ENCODE results near the gene CSRP1. TPM values are rescaled to one million over a fixed set of nuclear protein-coding genes. Genes with fewer than 3 reads are reported as not detected.

CSRP1 gene
- polyA plus RNA-seq, 6 donors from 2014 or later = 25.4 to 35.4 (median 27.8) TPM

- Mint-ChIP-seq H3K4me3 (no peak overlapping the region), H3K4me1 (no peaks in the 10 kb centered on the region), H3K27me3 (peaks cover 7 to 25% (median 21%) of the 10 kb centered on the region in 3 donors), H3K9me3 (peaks cover 0 to 8% (median 3%) of the 10 kb centered on the region in 7 donors), H3K36me3 (no peaks in the 10 kb centered on the region), H3K27ac (no peak overlapping the region)
- no peak for DNase-seq
- ATAC-seq (ENCODE audit: low read depth in 2 of 2) = no peak
These were observed 50.2 kb downstream of the CSRP1 start for GRCh38 chr1:201456499-201457309.

DNA sequence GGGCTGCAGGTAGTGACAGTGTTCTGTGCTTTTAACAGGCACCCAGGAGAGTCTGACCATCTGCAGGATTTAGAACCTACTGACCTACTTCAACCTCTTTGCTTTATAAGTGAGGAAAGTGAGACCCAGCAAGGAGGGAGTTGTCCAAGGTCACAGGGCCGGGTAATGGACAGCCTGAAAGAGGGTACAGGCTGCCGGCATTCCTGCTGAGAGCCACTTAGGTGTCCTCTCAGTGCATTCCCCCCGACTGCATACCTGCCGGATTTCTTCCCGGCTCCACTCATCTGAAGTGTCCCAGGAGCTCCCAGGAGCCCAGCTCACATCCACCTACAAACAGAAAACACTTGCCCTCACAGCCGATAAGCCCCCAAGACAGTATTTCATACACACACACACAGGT, 51.8 kb downstream of the CSRP1 start:
- no peak overlapping the region for H3K27ac Mint-ChIP-seq
- H3K36me3 Mint-ChIP-seq = no peaks in the 10 kb centered on the region
- DNase-seq (no peak), ATAC-seq (ENCODE audit: low read depth in 2 of 2) (no peak)
- H3K4me3 Mint-ChIP-seq = no peak overlapping the region
- H3K27me3 Mint-ChIP-seq = peaks cover 4 to 27% (median 20%) of the 10 kb centered on the region in 3 donors
- H3K9me3 Mint-ChIP-seq = peaks cover 0 to 8% (median 3%) of the 10 kb centered on the region in 7 donors
- peaks cover 0 to 3% (median 0%) of the 10 kb centered on the region in 3 donors for H3K4me1 Mint-ChIP-seq

DNA sequence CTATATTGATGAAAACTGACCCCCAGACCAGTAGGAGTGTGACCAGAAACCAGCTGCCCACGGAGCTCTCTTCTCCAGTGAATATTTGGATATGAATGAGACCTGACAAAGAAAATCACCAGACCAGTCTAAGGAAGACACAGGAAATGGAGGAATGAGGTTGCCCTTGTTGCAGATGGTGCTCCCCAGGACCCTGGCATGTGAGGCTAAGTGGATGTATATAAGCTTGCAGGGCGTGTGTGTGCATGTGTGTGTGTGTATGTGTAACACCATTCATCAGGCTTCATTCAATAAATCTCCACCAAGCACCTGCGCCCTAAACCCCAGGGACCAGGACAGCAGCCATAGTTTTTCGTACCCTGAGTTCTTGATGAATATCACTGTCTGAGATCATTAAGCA, 52.3 kb downstream of the CSRP1 start:
- Mint-ChIP-seq H3K36me3 (no peaks in the 10 kb centered on the region), H3K9me3 (peaks cover 0 to 8% (median 3%) of the 10 kb centered on the region in 7 donors), H3K27me3 (peaks cover 4 to 29% (median 20%) of the 10 kb centered on the region in 3 donors), H3K4me3 (no peak overlapping the region), H3K4me1 (peaks cover 0 to 3% (median 0%) of the 10 kb centered on the region in 3 donors), H3K27ac (no peak overlapping the region)
- DNase-seq (no peak), ATAC-seq (ENCODE audit: low read depth in 2 of 2) (no peak)

- Mint-ChIP-seq H3K9me3 (peaks cover 0 to 8% (median 3%) of the 10 kb centered on the region in 7 donors), H3K36me3 (no peaks in the 10 kb centered on the region), H3K4me1 (peaks cover 3 to 10% (median 6%) of the 10 kb centered on the region in 3 donors), H3K27ac (no peak overlapping the region), H3K27me3 (peaks cover 4 to 29% (median 17%) of the 10 kb centered on the region in 3 donors), H3K4me3 (no peak overlapping the region)
- no peak for DNase-seq
- no peak for ATAC-seq (ENCODE audit: low read depth in 2 of 2)
These were observed 54.1 kb downstream of the CSRP1 start for GRCh38 chr1:201452866-201453265.

DNA sequence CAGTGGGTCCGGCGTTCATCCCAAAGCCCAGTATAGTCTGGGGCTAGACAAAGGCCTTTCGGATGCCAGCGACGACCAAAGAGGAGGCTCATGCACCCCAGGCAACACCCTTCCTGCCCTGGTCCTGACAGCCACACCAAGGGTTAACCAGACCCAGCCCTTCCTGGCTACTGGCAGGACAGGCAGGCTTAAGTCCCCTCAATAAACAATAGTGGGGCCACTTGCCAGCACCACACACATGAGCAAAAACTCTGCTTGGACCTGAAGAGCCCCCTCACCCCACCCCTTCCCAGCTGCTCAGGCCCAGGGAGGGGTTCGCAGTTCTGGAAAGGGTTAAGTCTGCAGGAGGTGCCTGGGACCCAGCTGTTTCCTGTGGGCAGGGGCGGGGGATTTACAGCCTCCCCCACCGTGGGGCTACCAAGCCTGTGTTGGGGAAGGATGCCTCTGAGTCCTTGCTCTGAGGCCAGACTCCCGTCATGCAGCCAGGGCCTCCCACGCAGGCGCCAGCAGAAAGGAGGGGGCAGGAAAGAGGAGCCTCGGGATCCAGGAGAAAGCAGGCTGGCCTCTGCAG, 56.1 kb downstream of the CSRP1 start:
- peaks cover 4 to 29% (median 15%) of the 10 kb centered on the region in 3 donors for H3K27me3 Mint-ChIP-seq
- H3K4me1 Mint-ChIP-seq = peaks cover 4 to 12% (median 6%) of the 10 kb centered on the region in 3 donors
- DNase-seq (no peak), ATAC-seq (ENCODE audit: low read depth in 2 of 2) (peak in 1 of 2 donors; percentile 30)
- H3K4me3 Mint-ChIP-seq = peak overlapping the region in 1 of 8 donors; percentile 47
- H3K27ac Mint-ChIP-seq = no peak overlapping the region
- no peaks in the 10 kb centered on the region for H3K36me3 Mint-ChIP-seq
- peaks cover 0 to 8% (median 3%) of the 10 kb centered on the region in 7 donors for H3K9me3 Mint-ChIP-seq

GRCh38 chr1:201448990-201449389, 57.9 kb downstream of the CSRP1 start:
- no peak for DNase-seq
- Mint-ChIP-seq H3K9me3 (peaks cover 2 to 8% (median 3%) of the 10 kb centered on the region in 7 donors), H3K27ac (no peak overlapping the region), H3K4me1 (peaks cover 6 to 12% (median 8%) of the 10 kb centered on the region in 3 donors), H3K4me3 (no peak overlapping the region), H3K36me3 (peaks cover 0 to 2% of the 10 kb centered on the region in 2 donors), H3K27me3 (peaks cover 4 to 34% (median 21%) of the 10 kb centered on the region in 3 donors)
- ATAC-seq (ENCODE audit: low read depth in 2 of 2) = no peak

DNA sequence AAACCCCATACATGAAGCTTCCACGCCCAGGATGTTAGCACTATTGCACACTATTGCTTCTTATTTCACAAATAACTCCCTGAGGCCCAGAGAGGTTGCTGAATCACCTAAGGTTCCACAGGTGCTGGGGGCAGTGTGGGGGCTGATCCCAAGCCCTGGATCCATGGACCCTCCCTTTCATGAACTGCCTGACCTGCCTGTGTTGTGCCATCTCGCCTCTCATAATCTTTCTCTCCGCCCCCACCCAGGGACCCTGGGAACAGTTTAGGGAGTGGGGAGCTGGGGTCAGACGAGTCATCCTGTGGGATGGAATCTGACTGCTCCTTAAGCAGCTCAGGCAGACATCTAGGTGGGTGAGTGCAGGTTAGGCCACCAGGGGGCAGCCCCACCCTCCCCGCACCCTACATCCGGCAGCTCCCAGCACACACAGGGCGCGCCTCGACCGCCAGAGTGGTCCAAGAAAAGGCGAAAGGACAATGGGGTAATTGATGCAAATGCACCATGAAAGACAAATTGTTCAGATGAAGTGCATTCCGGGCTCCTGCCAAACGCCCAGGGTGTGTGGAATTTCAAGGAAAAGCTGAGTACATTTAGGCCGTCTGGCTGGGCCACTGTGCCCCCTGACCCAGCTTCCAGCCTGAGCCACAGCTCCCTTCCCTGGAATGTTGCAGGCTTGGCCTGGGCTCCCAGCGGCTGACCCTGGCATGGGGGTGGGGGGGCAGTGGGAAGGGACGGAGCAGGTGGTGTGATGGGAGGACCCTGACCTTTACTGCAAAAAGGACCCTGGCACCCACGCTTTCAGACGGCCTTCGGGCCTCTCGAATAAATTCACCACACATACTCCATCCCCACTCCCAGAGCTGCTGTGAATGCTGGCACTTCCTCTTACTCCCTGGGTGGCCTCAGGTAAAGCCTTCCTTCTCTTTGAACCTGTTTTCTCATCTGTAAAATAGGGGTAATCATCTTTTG, 58.7 kb downstream of the CSRP1 start:
- Mint-ChIP-seq H3K27me3 (peaks cover 6 to 39% (median 27%) of the 10 kb centered on the region in 3 donors), H3K36me3 (peaks cover 0 to 7% of the 10 kb centered on the region in 2 donors), H3K4me3 (no peak overlapping the region), H3K27ac (peak overlapping the region in 2 of 6 donors; percentile 15 to 54), H3K4me1 (peaks cover 6 to 12% (median 8%) of the 10 kb centered on the region in 3 donors), H3K9me3 (peaks cover 2 to 8% (median 4%) of the 10 kb centered on the region in 7 donors)
- peak; percentile 9 for DNase-seq
- peak; percentile 68 to 72 for ATAC-seq (ENCODE audit: low read depth in 2 of 2)

DNA sequence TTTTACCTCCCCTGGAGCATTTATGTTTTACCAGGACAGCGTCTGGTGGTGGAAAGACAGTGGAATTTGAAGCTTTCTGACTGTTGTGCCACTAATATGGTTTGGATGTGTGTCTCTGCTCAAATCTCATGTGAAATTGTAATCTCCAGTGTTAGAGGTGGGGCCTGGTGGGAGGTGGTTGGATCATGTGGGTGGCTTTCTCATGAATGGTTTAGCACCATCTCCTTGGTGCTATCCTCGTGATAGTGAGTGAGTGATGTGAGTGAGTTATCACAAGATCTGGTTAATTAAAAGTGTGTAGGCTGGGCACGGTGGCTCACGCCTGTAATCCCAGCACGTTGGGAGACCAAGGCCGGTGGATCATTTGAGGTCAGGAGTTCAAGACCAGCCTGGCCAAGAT, 61.6 kb downstream of the CSRP1 start:
- no peak overlapping the region for H3K27ac Mint-ChIP-seq

DNA sequence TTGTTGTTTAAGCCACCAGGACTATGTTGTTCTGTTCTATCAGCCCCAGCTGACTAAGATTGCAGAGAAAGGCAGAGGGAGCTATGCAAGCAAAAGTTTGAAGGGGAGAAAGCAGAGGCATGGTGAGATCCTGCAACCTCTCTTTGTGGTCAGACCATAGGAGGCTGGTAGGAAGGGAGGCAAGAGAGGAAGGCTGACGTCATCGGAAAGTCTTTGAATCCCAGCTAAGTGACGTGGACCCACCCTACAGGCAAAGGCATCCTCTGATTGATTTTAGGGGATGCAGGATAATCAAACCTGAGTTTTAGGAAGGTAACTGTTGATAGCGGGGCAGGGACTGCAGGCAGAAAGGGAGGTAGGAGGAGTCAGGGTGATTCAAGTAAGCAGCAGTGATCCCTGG, 62.1 kb downstream of the CSRP1 start:
- peaks cover 0 to 12% (median 7%) of the 10 kb centered on the region in 7 donors for H3K9me3 Mint-ChIP-seq
- no peak overlapping the region for H3K27ac Mint-ChIP-seq
- peaks cover 0 to 7% of the 10 kb centered on the region in 2 donors for H3K36me3 Mint-ChIP-seq
- peaks cover 9 to 36% (median 20%) of the 10 kb centered on the region in 3 donors for H3K27me3 Mint-ChIP-seq
- no peak overlapping the region for H3K4me3 Mint-ChIP-seq
- H3K4me1 Mint-ChIP-seq = peaks cover 3 to 12% (median 8%) of the 10 kb centered on the region in 3 donors
- ATAC-seq (ENCODE audit: low read depth in 2 of 2) = no peak
- no peak for DNase-seq

More for the DNA sequence above, 61.6 kb downstream of the CSRP1 start:
- peaks cover 0 to 7% of the 10 kb centered on the region in 2 donors for H3K36me3 Mint-ChIP-seq
- ATAC-seq (ENCODE audit: low read depth in 2 of 2) (no peak), DNase-seq (no peak)
- H3K4me1 Mint-ChIP-seq = peaks cover 3 to 12% (median 8%) of the 10 kb centered on the region in 3 donors
- no peak overlapping the region for H3K4me3 Mint-ChIP-seq
- H3K27me3 Mint-ChIP-seq = peaks cover 9 to 38% (median 18%) of the 10 kb centered on the region in 3 donors
- H3K9me3 Mint-ChIP-seq = peaks cover 0 to 12% (median 7%) of the 10 kb centered on the region in 7 donors

DNA sequence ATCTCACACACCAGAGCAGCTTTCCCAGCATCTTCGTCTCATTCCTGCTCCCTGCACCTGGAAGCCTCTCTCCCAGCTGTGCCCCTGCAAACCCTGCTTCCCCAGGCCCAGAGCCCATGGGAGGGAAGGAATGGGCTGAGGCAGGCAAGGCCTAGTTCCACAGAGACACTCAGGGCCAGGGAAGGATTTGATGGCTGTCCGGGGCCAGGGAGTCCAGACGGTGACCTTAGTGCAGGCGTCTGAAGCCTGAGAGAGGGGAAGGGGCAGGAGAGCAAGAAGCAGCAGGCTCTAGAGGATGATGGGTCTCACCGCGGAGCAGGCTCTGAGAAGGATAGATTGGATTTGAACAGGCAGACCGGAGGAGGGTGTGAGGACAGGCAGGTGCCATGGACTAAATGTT, 63.2 kb downstream of the CSRP1 start:
- H3K4me1 Mint-ChIP-seq = peaks cover 3 to 9% (median 8%) of the 10 kb centered on the region in 3 donors
- no peak for DNase-seq
- H3K9me3 Mint-ChIP-seq = peaks cover 0 to 12% (median 7%) of the 10 kb centered on the region in 7 donors
- H3K27ac Mint-ChIP-seq = no peak overlapping the region
- no peak overlapping the region for H3K4me3 Mint-ChIP-seq
- ATAC-seq (ENCODE audit: low read depth in 2 of 2) = no peak
- H3K27me3 Mint-ChIP-seq = peaks cover 9 to 42% (median 25%) of the 10 kb centered on the region in 3 donors
- peaks cover 0 to 7% of the 10 kb centered on the region in 2 donors for H3K36me3 Mint-ChIP-seq

DNA sequence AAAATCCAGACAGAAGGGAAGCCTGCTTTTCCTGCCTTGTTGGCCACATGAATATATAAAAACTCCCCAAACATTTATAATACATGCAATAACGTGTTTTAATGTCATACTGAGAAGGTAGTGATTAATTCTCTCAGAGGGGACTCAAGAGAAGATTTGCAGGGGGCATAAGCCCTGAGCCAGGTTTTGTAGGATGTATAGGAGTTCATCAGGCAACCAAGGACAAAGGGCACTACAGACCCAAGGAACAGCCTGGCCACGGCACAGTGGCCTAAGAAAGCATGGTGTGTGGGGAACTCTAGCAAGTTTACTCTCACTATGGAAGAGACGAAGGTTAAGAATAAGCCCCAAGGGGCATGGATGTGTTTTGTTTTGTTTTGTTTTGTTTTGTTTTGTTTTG, 70.0 kb downstream of the CSRP1 start:
- Mint-ChIP-seq H3K4me1 (peaks cover 6 to 7% (median 6%) of the 10 kb centered on the region in 3 donors), H3K27ac (no peak overlapping the region), H3K27me3 (peaks cover 10 to 37% (median 33%) of the 10 kb centered on the region in 3 donors), H3K4me3 (no peak overlapping the region), H3K36me3 (no peaks in the 10 kb centered on the region), H3K9me3 (peaks cover 0 to 12% (median 3%) of the 10 kb centered on the region in 7 donors)
- DNase-seq = no peak
- no peak for ATAC-seq (ENCODE audit: low read depth in 2 of 2)

DNA sequence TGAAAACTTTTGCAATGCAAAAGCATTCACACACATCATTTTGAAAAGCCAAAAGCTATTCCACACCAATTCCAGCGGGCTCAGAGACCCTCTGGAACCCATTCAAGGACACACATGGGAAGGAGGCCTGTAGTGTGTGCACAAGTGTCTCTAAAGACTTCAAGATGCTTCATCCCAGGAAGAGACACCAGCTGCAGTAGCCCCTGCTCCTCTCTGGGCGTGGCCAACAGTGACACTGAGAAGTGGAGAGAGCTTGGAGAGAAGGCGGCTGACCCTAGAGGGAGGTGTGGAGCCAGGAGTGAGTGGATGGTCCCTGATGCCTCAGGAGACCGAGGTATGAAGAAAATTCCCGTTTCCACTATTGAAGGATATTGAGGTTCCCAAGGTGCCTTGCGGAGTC, 70.5 kb downstream of the CSRP1 start:
- H3K36me3 Mint-ChIP-seq = no peaks in the 10 kb centered on the region
- peaks cover 6 to 7% (median 6%) of the 10 kb centered on the region in 3 donors for H3K4me1 Mint-ChIP-seq
- H3K27ac Mint-ChIP-seq = no peak overlapping the region
- no peak for ATAC-seq (ENCODE audit: low read depth in 2 of 2)
- peaks cover 7 to 38% (median 35%) of the 10 kb centered on the region in 3 donors for H3K27me3 Mint-ChIP-seq
- DNase-seq = no peak
- H3K9me3 Mint-ChIP-seq = peaks cover 0 to 10% (median 3%) of the 10 kb centered on the region in 7 donors
- H3K4me3 Mint-ChIP-seq = no peak overlapping the region

All from naive B cell (primary cell).